Neural cell (in vitro differentiated cells): ENCODE measurements around the gene GLI3. TPM values are rescaled to one million over a fixed set of nuclear protein-coding genes. Genes with fewer than 3 reads are reported as not detected.

ENCODE experiments used
- H2AFZ ChIP-seq: fragments of 200-600, 300-800 bp; sonication (generic), shearing (Covaris generic); 2 replicates; pipeline ENCODE4 v1.6.0; 2014; ENCODE audit warnings: low read depth, mild to moderate bottlenecking, antibody characterized with exemption, low read length, moderate library complexity
- H3F3A ChIP-seq: fragments of 200-600 bp; shearing (Covaris generic); 2 replicates; pipeline ENCODE4 v1.6.1; 2016; ENCODE audit warnings: mild to moderate bottlenecking, moderate library complexity, mixed read lengths, antibody characterized with exemption, low read length; ENCODE audit not compliant: insufficient read depth, poor library complexity, severe bottlenecking
- H3K27ac ChIP-seq: fragments of 200-600, 300-800 bp; sonication (generic), shearing (Covaris generic); 2 replicates; pipeline ENCODE4 v1.5.1; 2014; ENCODE audit warnings: mild to moderate bottlenecking, low read length, moderate library complexity
- H3K27me3 ChIP-seq: fragments of 300-800, 200-600 bp; sonication (generic), shearing (Covaris generic); 2 replicates; pipeline ENCODE4 v1.6.0; 2014; ENCODE audit warnings: mild to moderate bottlenecking, low read depth, low read length, moderate library complexity; ENCODE audit not compliant: insufficient read depth
- H3K36me3 ChIP-seq: fragments of 300-800, 200-600 bp; sonication (generic), shearing (Covaris generic); 2 replicates; pipeline ENCODE4 v1.5.1; 2014; ENCODE audit warnings: mild to moderate bottlenecking, antibody characterized with exemption, low read length, moderate library complexity; ENCODE audit not compliant: insufficient read depth
- H3K4me2 ChIP-seq: fragments of 300-800, 200-600 bp; sonication (generic), shearing (Covaris generic); 2 replicates; pipeline ENCODE4 v1.6.0; 2014; ENCODE audit warnings: mild to moderate bottlenecking, low read length
- H3K4me3 ChIP-seq: fragments of 300-800, 200-600 bp; sonication (generic), shearing (Covaris generic); 2 replicates; pipeline ENCODE4 v1.5.1; 2014; ENCODE audit warnings: mild to moderate bottlenecking, low read length, moderate library complexity
- H3K79me2 ChIP-seq: fragments of 200-600 bp; shearing (Covaris generic); replicated peaks from 2 replicates; pipeline ENCODE4 v1.6.0; 2014; ENCODE audit warnings: mild to moderate bottlenecking, low read length, moderate library complexity; ENCODE audit not compliant: insufficient read depth
- H3K9ac ChIP-seq: fragments of 300-800, 200-600 bp; sonication (generic), shearing (Covaris generic); 2 replicates; pipeline ENCODE4 v1.6.1; 2016; ENCODE audit warnings: mild to moderate bottlenecking, low read length, mixed read lengths
- H3K9me2 ChIP-seq: fragments of 200-600 bp; shearing (Covaris generic); 2 replicates; pipeline ENCODE4 v1.6.1; 2016; ENCODE audit warnings: mild to moderate bottlenecking, low read length, mixed read lengths; ENCODE audit not compliant: insufficient read depth
- H3K9me3 ChIP-seq: fragments of 200-600, 300-800 bp; sonication (generic), shearing (Covaris generic); 2 replicates; pipeline ENCODE4 v1.6.1; 2016; ENCODE audit warnings: mild to moderate bottlenecking, mixed run types, low read length, moderate library complexity, mixed read lengths
- H4K20me1 ChIP-seq: fragments of 200-600 bp; shearing (Covaris generic); 2 replicates; pipeline ENCODE4 v1.6.1; 2016; ENCODE audit warnings: mild to moderate bottlenecking, mixed run types; ENCODE audit not compliant: insufficient read depth
- CTCF ChIP-seq: fragments of 450-650 bp; IDR thresholded peaks from 2 replicates; pipeline ENCODE4 v1.5.1; 2014; ENCODE audit warnings: antibody characterized with exemption, mild to moderate bottlenecking, moderate library complexity; ENCODE audit not compliant: poor library complexity, severe bottlenecking
- EP300 ChIP-seq: fragments of 450-650 bp; conservative IDR thresholded peaks from 2 replicates; pipeline ENCODE4 v1.6.1; 2014; ENCODE audit warnings: antibody characterized with exemption, mild to moderate bottlenecking, moderate library complexity; ENCODE audit not compliant: poor library complexity, severe bottlenecking
- EZH2 ChIP-seq: fragments of 200-600, 300-800 bp; shearing (Covaris generic), sonication (generic); IDR thresholded peaks from 2 replicates; pipeline ENCODE4 v1.6.1; 2014; ENCODE audit warnings: antibody characterized with exemption, low read length, borderline replicate concordance, mild to moderate bottlenecking; ENCODE audit not compliant: insufficient read depth, poor library complexity, severe bottlenecking
- MXI1 ChIP-seq: fragments of 450-650 bp; conservative IDR thresholded peaks from 2 replicates; pipeline ENCODE4 v1.6.1; 2014; ENCODE audit warnings: antibody characterized with exemption, mild to moderate bottlenecking; ENCODE audit not compliant: poor library complexity, severe bottlenecking
- POLR2AphosphoS5 ChIP-seq: IDR thresholded peaks from 2 replicates; pipeline ENCODE4 v1.6.1; 2012
- RAD21 ChIP-seq: fragments of 450-650 bp; conservative IDR thresholded peaks from 2 replicates; pipeline ENCODE4 v1.6.1; 2014; ENCODE audit warnings: antibody characterized with exemption, mild to moderate bottlenecking, moderate library complexity
- REST ChIP-seq: IDR thresholded peaks from 2 replicates; pipeline ENCODE4 v1.6.1; 2012; ENCODE audit warnings: borderline replicate concordance
- SMC3 ChIP-seq: fragments of 450-650 bp; conservative IDR thresholded peaks from 2 replicates; pipeline ENCODE4 v1.6.1; 2014; ENCODE audit warnings: antibody characterized with exemption, mild to moderate bottlenecking, moderate library complexity; ENCODE audit not compliant: poor library complexity
- TAF1 ChIP-seq: IDR thresholded peaks from 2 replicates; pipeline ENCODE4 v1.6.1; 2012; ENCODE audit warnings: low read depth
- polyA plus RNA-seq: library from polyadenylated mRNA; depleted of rRNA; stranded (reverse); fragments of >200 nt; gene quantifications from 2 replicates; pipeline ENCODE4 v1.2.3, GENCODE V29; 2014

GLI3 gene
- polyA plus RNA-seq, 1 donor from 2014 or later, result 0.19 TPM

GRCh38 chr7:41915871-41916270 is 321.1 kb downstream of the GLI3 start:
- no peak for TF ChIP-seq REST
- TF ChIP-seq RAD21, result no peak
- TF ChIP-seq TAF1, result no peak
- TF ChIP-seq MXI1, result no peak
- no peak for TF ChIP-seq CTCF
- no peak for TF ChIP-seq EZH2
- no peak for TF ChIP-seq POLR2AphosphoS5
- no peak for TF ChIP-seq EP300
- TF ChIP-seq SMC3, result no peak
- H3K9me3 ChIP-seq, result no peaks in the 10 kb centered on the region
- H3K27ac ChIP-seq, result no peak overlapping the region
- H3K27me3 ChIP-seq, result no peaks in the 10 kb centered on the region
- no peaks in the 10 kb centered on the region for H3K36me3 ChIP-seq
- H4K20me1 ChIP-seq, result no peaks in the 10 kb centered on the region
- no peak overlapping the region for H2AFZ ChIP-seq
- no peaks in the 10 kb centered on the region for H3K9me2 ChIP-seq
- no peaks in the 10 kb centered on the region for H3F3A ChIP-seq
- no peak overlapping the region for H3K4me2 ChIP-seq
- H3K9ac ChIP-seq, result no peak overlapping the region
- no peaks in the 10 kb centered on the region for H3K79me2 ChIP-seq
- H3K4me3 ChIP-seq, result no peak overlapping the region

- no peaks in the 10 kb centered on the region for H4K20me1 ChIP-seq
- no peak overlapping the region for H2AFZ ChIP-seq
- H3K9me3 ChIP-seq, result no peaks in the 10 kb centered on the region
- H3K9ac ChIP-seq, result no peak overlapping the region
- H3K4me2 ChIP-seq, result no peak overlapping the region
- no peaks in the 10 kb centered on the region for H3F3A ChIP-seq
- no peaks in the 10 kb centered on the region for H3K36me3 ChIP-seq
- no peaks in the 10 kb centered on the region for H3K79me2 ChIP-seq
- H3K27ac ChIP-seq, result no peak overlapping the region
- no peak overlapping the region for H3K4me3 ChIP-seq
- TF ChIP-seq CTCF, result no peak
- no peak for TF ChIP-seq REST
- TF ChIP-seq EZH2, result no peak
- no peak for TF ChIP-seq SMC3
- TF ChIP-seq RAD21, result no peak
- TF ChIP-seq MXI1, result no peak
- no peaks in the 10 kb centered on the region for H3K27me3 ChIP-seq
- no peaks in the 10 kb centered on the region for H3K9me2 ChIP-seq
These were observed 324.0 kb downstream of the GLI3 start for GRCh38 chr7:41912851-41913567.
